H1 (cell line): Measurements from ENCODE around the gene SYT6. TPM values are rescaled to one million over a fixed set of nuclear protein-coding genes. Genes with fewer than 3 reads are reported as not detected.

Source experiments
- CEBPB ChIP-seq: IDR thresholded peaks from 2 replicates; pipeline ENCODE4 v1.6.1; 2012; ENCODE audit warnings: low read depth, low read length
- CHD1 ChIP-seq: IDR thresholded peaks from 2 replicates; pipeline ENCODE4 v1.6.1; 2012; ENCODE audit warnings: low read depth, low read length, improper control_type of control experiment
- CHD2 ChIP-seq: IDR thresholded peaks from 2 replicates; pipeline ENCODE4 v1.6.1; 2012; ENCODE audit warnings: low read length, improper control_type of control experiment
- FOSL1 ChIP-seq: IDR thresholded peaks from 2 replicates; pipeline ENCODE4 v1.6.1; 2011; ENCODE audit warnings: mild to moderate bottlenecking, low read depth, low read length, moderate library complexity; ENCODE audit not compliant: insufficient read depth
- KDM5A ChIP-seq: fragments of 200-600 bp; IDR thresholded peaks from 2 replicates; pipeline ENCODE4 v1.7.1; 2012; ENCODE audit warnings: mild to moderate bottlenecking, low read length, inconsistent platforms, mixed read lengths
- SP4 ChIP-seq: IDR thresholded peaks from 2 replicates; pipeline ENCODE4 v1.6.1; 2012; ENCODE audit warnings: low read length, inconsistent platforms
- SRF ChIP-seq: IDR thresholded peaks from 2 replicates; pipeline ENCODE4 v1.6.1; 2011; ENCODE audit warnings: mild to moderate bottlenecking, low read depth, low read length, moderate library complexity
- TAF1 ChIP-seq: IDR thresholded peaks from 2 replicates; pipeline ENCODE4 v1.6.1; 2011; ENCODE audit warnings: mild to moderate bottlenecking, low read depth, low read length
- TAF7 ChIP-seq: optimal IDR thresholded peaks from 2 replicates; pipeline ENCODE3; 2011; ENCODE audit warnings: low read depth, mild to moderate bottlenecking, inconsistent platforms, low read length, moderate library complexity, borderline replicate concordance
- TBP ChIP-seq: IDR thresholded peaks from 2 replicates; pipeline ENCODE4 v1.6.1; 2011; ENCODE audit warnings: low read depth, low read length, improper control_type of control experiment
- polyA plus RNA-seq, 7 experiments: library from polyadenylated mRNA; depleted of rRNA in 3 of 7; stranded (reverse) in 5 of 7; unstranded in 2 of 7; fragments of >200 nt in 5 of 7; fragments of 200-250 nt in 2 of 7; gene quantifications; 1 replicate in 5 of 7; 2 replicates in 1 of 7; 4 replicates in 1 of 7; pipeline versions ENCODE4 v1.2.1 to v1.2.3, GENCODE V29; 2011 to 2013; ENCODE audit warnings: missing spikeins in 2 of 7, mixed read lengths in 2 of 7
- total RNA-seq: library from RNA; stranded (reverse); fragmentation: NEBNext Ultra II Directional; extraction: Animal tissue kit (Norgen Biotek cat#: 25700); gene quantifications from 2 replicates; pipeline ENCODE4 v1.2.1, GENCODE V29; 2021
- TF ChIP-seq, protein P1 (sequence below): fragments of 300-600 bp; sonication (generic); IDR thresholded peaks from 2 replicates; pipeline ENCODE4 v1.7.1; 2012; ENCODE audit warnings: low read length, moderate library complexity, mild to moderate bottlenecking, inconsistent platforms; ENCODE audit not compliant: insufficient replicate concordance
- TF ChIP-seq, protein P2 (sequence below): IDR thresholded peaks from 2 replicates; pipeline ENCODE4 v1.6.1; 2011; ENCODE audit warnings: low read length, improper control_type of control experiment

The SYT6 gene
- total and polyA plus RNA-seq, 2 of the 8 experiments (the other 6 are each of a cell fraction or from before 2014, with no cell fraction given) = 33.7 to 83.5 TPM

- TF ChIP-seq, protein P1, sequence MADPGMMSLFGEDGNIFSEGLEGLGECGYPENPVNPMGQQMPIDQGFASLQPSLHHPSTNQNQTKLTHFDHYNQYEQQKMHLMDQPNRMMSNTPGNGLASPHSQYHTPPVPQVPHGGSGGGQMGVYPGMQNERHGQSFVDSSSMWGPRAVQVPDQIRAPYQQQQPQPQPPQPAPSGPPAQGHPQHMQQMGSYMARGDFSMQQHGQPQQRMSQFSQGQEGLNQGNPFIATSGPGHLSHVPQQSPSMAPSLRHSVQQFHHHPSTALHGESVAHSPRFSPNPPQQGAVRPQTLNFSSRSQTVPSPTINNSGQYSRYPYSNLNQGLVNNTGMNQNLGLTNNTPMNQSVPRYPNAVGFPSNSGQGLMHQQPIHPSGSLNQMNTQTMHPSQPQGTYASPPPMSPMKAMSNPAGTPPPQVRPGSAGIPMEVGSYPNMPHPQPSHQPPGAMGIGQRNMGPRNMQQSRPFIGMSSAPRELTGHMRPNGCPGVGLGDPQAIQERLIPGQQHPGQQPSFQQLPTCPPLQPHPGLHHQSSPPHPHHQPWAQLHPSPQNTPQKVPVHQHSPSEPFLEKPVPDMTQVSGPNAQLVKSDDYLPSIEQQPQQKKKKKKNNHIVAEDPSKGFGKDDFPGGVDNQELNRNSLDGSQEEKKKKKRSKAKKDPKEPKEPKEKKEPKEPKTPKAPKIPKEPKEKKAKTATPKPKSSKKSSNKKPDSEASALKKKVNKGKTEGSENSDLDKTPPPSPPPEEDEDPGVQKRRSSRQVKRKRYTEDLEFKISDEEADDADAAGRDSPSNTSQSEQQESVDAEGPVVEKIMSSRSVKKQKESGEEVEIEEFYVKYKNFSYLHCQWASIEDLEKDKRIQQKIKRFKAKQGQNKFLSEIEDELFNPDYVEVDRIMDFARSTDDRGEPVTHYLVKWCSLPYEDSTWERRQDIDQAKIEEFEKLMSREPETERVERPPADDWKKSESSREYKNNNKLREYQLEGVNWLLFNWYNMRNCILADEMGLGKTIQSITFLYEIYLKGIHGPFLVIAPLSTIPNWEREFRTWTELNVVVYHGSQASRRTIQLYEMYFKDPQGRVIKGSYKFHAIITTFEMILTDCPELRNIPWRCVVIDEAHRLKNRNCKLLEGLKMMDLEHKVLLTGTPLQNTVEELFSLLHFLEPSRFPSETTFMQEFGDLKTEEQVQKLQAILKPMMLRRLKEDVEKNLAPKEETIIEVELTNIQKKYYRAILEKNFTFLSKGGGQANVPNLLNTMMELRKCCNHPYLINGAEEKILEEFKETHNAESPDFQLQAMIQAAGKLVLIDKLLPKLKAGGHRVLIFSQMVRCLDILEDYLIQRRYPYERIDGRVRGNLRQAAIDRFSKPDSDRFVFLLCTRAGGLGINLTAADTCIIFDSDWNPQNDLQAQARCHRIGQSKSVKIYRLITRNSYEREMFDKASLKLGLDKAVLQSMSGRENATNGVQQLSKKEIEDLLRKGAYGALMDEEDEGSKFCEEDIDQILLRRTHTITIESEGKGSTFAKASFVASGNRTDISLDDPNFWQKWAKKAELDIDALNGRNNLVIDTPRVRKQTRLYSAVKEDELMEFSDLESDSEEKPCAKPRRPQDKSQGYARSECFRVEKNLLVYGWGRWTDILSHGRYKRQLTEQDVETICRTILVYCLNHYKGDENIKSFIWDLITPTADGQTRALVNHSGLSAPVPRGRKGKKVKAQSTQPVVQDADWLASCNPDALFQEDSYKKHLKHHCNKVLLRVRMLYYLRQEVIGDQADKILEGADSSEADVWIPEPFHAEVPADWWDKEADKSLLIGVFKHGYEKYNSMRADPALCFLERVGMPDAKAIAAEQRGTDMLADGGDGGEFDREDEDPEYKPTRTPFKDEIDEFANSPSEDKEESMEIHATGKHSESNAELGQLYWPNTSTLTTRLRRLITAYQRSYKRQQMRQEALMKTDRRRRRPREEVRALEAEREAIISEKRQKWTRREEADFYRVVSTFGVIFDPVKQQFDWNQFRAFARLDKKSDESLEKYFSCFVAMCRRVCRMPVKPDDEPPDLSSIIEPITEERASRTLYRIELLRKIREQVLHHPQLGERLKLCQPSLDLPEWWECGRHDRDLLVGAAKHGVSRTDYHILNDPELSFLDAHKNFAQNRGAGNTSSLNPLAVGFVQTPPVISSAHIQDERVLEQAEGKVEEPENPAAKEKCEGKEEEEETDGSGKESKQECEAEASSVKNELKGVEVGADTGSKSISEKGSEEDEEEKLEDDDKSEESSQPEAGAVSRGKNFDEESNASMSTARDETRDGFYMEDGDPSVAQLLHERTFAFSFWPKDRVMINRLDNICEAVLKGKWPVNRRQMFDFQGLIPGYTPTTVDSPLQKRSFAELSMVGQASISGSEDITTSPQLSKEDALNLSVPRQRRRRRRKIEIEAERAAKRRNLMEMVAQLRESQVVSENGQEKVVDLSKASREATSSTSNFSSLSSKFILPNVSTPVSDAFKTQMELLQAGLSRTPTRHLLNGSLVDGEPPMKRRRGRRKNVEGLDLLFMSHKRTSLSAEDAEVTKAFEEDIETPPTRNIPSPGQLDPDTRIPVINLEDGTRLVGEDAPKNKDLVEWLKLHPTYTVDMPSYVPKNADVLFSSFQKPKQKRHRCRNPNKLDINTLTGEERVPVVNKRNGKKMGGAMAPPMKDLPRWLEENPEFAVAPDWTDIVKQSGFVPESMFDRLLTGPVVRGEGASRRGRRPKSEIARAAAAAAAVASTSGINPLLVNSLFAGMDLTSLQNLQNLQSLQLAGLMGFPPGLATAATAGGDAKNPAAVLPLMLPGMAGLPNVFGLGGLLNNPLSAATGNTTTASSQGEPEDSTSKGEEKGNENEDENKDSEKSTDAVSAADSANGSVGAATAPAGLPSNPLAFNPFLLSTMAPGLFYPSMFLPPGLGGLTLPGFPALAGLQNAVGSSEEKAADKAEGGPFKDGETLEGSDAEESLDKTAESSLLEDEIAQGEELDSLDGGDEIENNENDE = no peak
- TF ChIP-seq CHD2 = no peak
- TF ChIP-seq CEBPB = no peak
- no peak for TF ChIP-seq CHD1
- TF ChIP-seq KDM5A = no peak
- TF ChIP-seq SP4 = no peak
- TF ChIP-seq TAF1 = no peak
- TF ChIP-seq TBP = no peak
- no peak for TF ChIP-seq SRF
- no peak for TF ChIP-seq TAF7
- TF ChIP-seq, protein P2, sequence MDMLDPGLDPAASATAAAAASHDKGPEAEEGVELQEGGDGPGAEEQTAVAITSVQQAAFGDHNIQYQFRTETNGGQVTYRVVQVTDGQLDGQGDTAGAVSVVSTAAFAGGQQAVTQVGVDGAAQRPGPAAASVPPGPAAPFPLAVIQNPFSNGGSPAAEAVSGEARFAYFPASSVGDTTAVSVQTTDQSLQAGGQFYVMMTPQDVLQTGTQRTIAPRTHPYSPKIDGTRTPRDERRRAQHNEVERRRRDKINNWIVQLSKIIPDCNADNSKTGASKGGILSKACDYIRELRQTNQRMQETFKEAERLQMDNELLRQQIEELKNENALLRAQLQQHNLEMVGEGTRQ = no peak
- TF ChIP-seq FOSL1 = no peak
These were observed 43.7 kb downstream of the SYT6 start (continued) for GRCh38 chr1:114109981-114110380.
